ENCODE results near the gene PRKD1.

PRKD1 gene

GRCh38 chr14:29937116-29937515, 9.5 kb upstream of the PRKD1 start (continued):
- TF ChIP-seq PATZ1 (CRISPR knock-in tag; IDR thresholded peaks at IDR 0.05; ENCODE audit: borderline replicate concordance): no peak
- TF ChIP-seq ESRRG (CRISPR knock-in tag; IDR thresholded peaks at IDR 0.05): no peak

GRCh38 chr14:29930283-29930682, 2.6 kb upstream of the PRKD1 start:
- no peak for ATAC-seq
- TF ChIP-seq TSHZ2 (CRISPR knock-in tag; IDR thresholded peaks at IDR 0.05) (no peak), PATZ1 (CRISPR knock-in tag; IDR thresholded peaks at IDR 0.05; ENCODE audit: borderline replicate concordance) (no peak), ZNF565 (CRISPR knock-in tag; conservative IDR thresholded peaks at IDR 0.05; ENCODE audit: low read depth) (no peak)

GRCh38 chr14:29928117-29928640, 532 bp upstream of the PRKD1 start:
- no peak for TF ChIP-seq ISL1 (CRISPR knock-in tag; IDR thresholded peaks at IDR 0.05)
- TF ChIP-seq BACH2 (CRISPR knock-in tag; IDR thresholded peaks at IDR 0.05; ENCODE audit: borderline replicate concordance): no peak
- no peak for TF ChIP-seq OSR1 (CRISPR knock-in tag; IDR thresholded peaks at IDR 0.05)
- no peak for TF ChIP-seq GLIS3 (CRISPR knock-in tag; IDR thresholded peaks at IDR 0.05)
- TF ChIP-seq ARNTL (CRISPR knock-in tag; IDR thresholded peaks at IDR 0.05; ENCODE audit: borderline replicate concordance, low read depth): no peak
- no peak for TF ChIP-seq ZC3H10 (CRISPR knock-in tag; IDR thresholded peaks at IDR 0.05)
- TF ChIP-seq ESRRG (CRISPR knock-in tag; IDR thresholded peaks at IDR 0.05): no peak
- no peak for TF ChIP-seq ZNF8 (CRISPR knock-in tag; IDR thresholded peaks at IDR 0.05)
- no peak for TF ChIP-seq ZNF70 (CRISPR knock-in tag; IDR thresholded peaks at IDR 0.05)
- no peak for TF ChIP-seq POU6F1 (CRISPR knock-in tag; IDR thresholded peaks at IDR 0.05; ENCODE audit: borderline replicate concordance, low read depth)
- no peak for TF ChIP-seq CREB5 (CRISPR knock-in tag; IDR thresholded peaks at IDR 0.05; ENCODE audit: low read depth)
- no peak for TF ChIP-seq ZNF565 (CRISPR knock-in tag; conservative IDR thresholded peaks at IDR 0.05; ENCODE audit: low read depth)
- TF ChIP-seq ZFP3 (CRISPR knock-in tag; IDR thresholded peaks at IDR 0.05): no peak
- no peak for TF ChIP-seq CSDC2 (CRISPR knock-in tag; IDR thresholded peaks at IDR 0.05)
- TF ChIP-seq ZFP30 (CRISPR knock-in tag; IDR thresholded peaks at IDR 0.05): no peak
- no peak for TF ChIP-seq TOX (CRISPR knock-in tag; IDR thresholded peaks at IDR 0.05; ENCODE audit: borderline replicate concordance)
- no peak for TF ChIP-seq CSRNP3 (CRISPR knock-in tag; IDR thresholded peaks at IDR 0.05)
- TF ChIP-seq TCF4 (CRISPR knock-in tag; IDR thresholded peaks at IDR 0.05; ENCODE audit: borderline replicate concordance): no peak
- TF ChIP-seq SNAI2 (CRISPR knock-in tag; IDR thresholded peaks at IDR 0.05): no peak
- no peak for TF ChIP-seq PATZ1 (CRISPR knock-in tag; IDR thresholded peaks at IDR 0.05; ENCODE audit: borderline replicate concordance)
- no peak for ATAC-seq

Measured in SK-N-SH treated with all-trans-retinoic acid at 6 μM for 48 hours (cell line).